ENCODE measurements around the gene NAIF1. TPM values are rescaled to one million over a fixed set of nuclear protein-coding genes. Genes with fewer than 3 reads are reported as not detected.

NAIF1 gene
- polyA plus RNA-seq, 2 donors: 6.1 to 6.9 TPM

GRCh38 chr9:128096616-128097536 lies 29.8 kb upstream of the NAIF1 start:
- WGBS, 2 donors: 81 to 85% methylated on average over 19 of the region's 19 CpGs
- no peaks in the 10 kb centered on the region for H3K9me3 ChIP-seq (ENCODE audit: control insufficient read depth in 2 of 2, insufficient read depth in 1 of 2, low read depth in 1 of 2, low read length in 1 of 2)
- H3K4me3 ChIP-seq (ENCODE audit: low read depth in 1 of 2, low read length in 2 of 2): no peak overlapping the region
- no peaks in the 10 kb centered on the region for H3K27me3 ChIP-seq (ENCODE audit: control insufficient read depth in 1 of 2, insufficient read depth in 2 of 2, low read length in 2 of 2)
- H3K4me1 ChIP-seq (ENCODE audit: control insufficient read depth in 2 of 2, insufficient read depth in 2 of 2, low read length in 1 of 2): peaks cover 15 to 33% of the 10 kb centered on the region in 2 donors
- H3K27ac ChIP-seq (ENCODE audit: low read depth in 2 of 2, low read length in 1 of 2): peak overlapping the region; percentile 89 to 99
- H3K36me3 ChIP-seq (ENCODE audit: control insufficient read depth in 2 of 2, insufficient read depth in 2 of 2, low read length in 1 of 2): peaks cover 4 to 13% of the 10 kb centered on the region in 2 donors

DNA sequence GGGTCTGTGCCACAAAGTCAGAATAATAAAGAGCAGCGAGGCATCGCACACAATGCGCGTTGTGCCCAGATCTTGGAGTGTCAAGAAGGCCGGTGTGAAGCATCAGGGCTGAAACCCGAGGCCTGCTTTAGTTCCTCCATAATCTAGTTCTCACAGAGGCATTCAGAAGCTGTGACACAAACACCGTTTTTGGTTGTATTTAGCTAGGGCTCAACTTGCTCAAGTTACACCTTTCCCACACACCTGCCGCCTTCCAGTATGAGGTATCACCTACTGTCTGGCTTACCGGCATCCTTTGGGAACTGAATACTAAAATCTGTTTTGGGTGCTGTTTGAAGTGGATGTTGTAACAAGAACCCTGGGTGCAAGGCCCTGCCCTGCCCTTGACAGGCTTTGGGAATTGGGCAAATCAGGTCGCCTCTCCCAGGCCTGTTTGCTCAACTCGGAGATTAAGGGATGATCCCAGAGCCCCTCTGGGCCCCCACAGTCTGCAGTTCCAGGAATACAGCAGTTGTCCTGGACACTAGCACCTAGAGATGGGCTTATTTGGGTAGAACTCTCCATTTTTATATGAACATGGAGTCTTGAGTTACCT lies 27.9 kb upstream of the NAIF1 start:
- Histone ChIP-seq H3K4me3 (ENCODE audit: low read depth in 1 of 2, low read length in 2 of 2) (no peak overlapping the region), H3K4me1 (ENCODE audit: control insufficient read depth in 2 of 2, insufficient read depth in 2 of 2, low read length in 1 of 2) (peaks cover 12 to 27% of the 10 kb centered on the region in 2 donors), H3K9me3 (ENCODE audit: control insufficient read depth in 2 of 2, insufficient read depth in 1 of 2, low read depth in 1 of 2, low read length in 1 of 2) (no peaks in the 10 kb centered on the region), H3K36me3 (ENCODE audit: control insufficient read depth in 2 of 2, insufficient read depth in 2 of 2, low read length in 1 of 2) (no peaks in the 10 kb centered on the region), H3K27me3 (ENCODE audit: control insufficient read depth in 1 of 2, insufficient read depth in 2 of 2, low read length in 2 of 2) (no peaks in the 10 kb centered on the region), H3K27ac (ENCODE audit: low read depth in 2 of 2, low read length in 1 of 2) (peak overlapping the region; percentile 95 to 97)
- 53 to 69% methylated on average over 11 of the region's 11 CpGs for whole genome bisulfite sequencing, 2 donors

GRCh38 chr9:128094166-128094949 lies 27.2 kb upstream of the NAIF1 start:
- Histone ChIP-seq H3K4me3 (ENCODE audit: low read depth in 1 of 2, low read length in 2 of 2) (peak overlapping the region in 1 of 2 donors; percentile 21), H3K4me1 (ENCODE audit: control insufficient read depth in 2 of 2, insufficient read depth in 2 of 2, low read length in 1 of 2) (peaks cover 12 to 21% of the 10 kb centered on the region in 2 donors), H3K27ac (ENCODE audit: low read depth in 2 of 2, low read length in 1 of 2) (peak overlapping the region; percentile 95 to 97), H3K27me3 (ENCODE audit: control insufficient read depth in 1 of 2, insufficient read depth in 2 of 2, low read length in 2 of 2) (no peaks in the 10 kb centered on the region), H3K9me3 (ENCODE audit: control insufficient read depth in 2 of 2, insufficient read depth in 1 of 2, low read depth in 1 of 2, low read length in 1 of 2) (no peaks in the 10 kb centered on the region), H3K36me3 (ENCODE audit: control insufficient read depth in 2 of 2, insufficient read depth in 2 of 2, low read length in 1 of 2) (no peaks in the 10 kb centered on the region)
- WGBS, 2 donors: 9 to 20% methylated on average over 8 of the region's 8 CpGs

- Histone ChIP-seq H3K36me3 (ENCODE audit: control insufficient read depth in 2 of 2, insufficient read depth in 2 of 2, low read length in 1 of 2) (no peaks in the 10 kb centered on the region), H3K4me1 (ENCODE audit: control insufficient read depth in 2 of 2, insufficient read depth in 2 of 2, low read length in 1 of 2) (peaks cover 12 to 18% of the 10 kb centered on the region in 2 donors), H3K27me3 (ENCODE audit: control insufficient read depth in 1 of 2, insufficient read depth in 2 of 2, low read length in 2 of 2) (no peaks in the 10 kb centered on the region), H3K9me3 (ENCODE audit: control insufficient read depth in 2 of 2, insufficient read depth in 1 of 2, low read depth in 1 of 2, low read length in 1 of 2) (no peaks in the 10 kb centered on the region), H3K27ac (ENCODE audit: low read depth in 2 of 2, low read length in 1 of 2) (peak overlapping the region; percentile 95 to 97), H3K4me3 (ENCODE audit: low read depth in 1 of 2, low read length in 2 of 2) (no peak overlapping the region)
- 46 to 58% methylated on average over 4 of the region's 4 CpGs for WGBS, 2 donors
These were observed 25.9 kb upstream of the NAIF1 start for GRCh38 chr9:128093011-128093410.

- Histone ChIP-seq H3K36me3 (ENCODE audit: control insufficient read depth in 2 of 2, insufficient read depth in 2 of 2, low read length in 1 of 2) (no peaks in the 10 kb centered on the region), H3K9me3 (ENCODE audit: control insufficient read depth in 2 of 2, insufficient read depth in 1 of 2, low read depth in 1 of 2, low read length in 1 of 2) (no peaks in the 10 kb centered on the region), H3K4me3 (ENCODE audit: low read depth in 1 of 2, low read length in 2 of 2) (no peak overlapping the region), H3K4me1 (ENCODE audit: control insufficient read depth in 2 of 2, insufficient read depth in 2 of 2, low read length in 1 of 2) (peaks cover 8 to 14% of the 10 kb centered on the region in 2 donors), H3K27me3 (ENCODE audit: control insufficient read depth in 1 of 2, insufficient read depth in 2 of 2, low read length in 2 of 2) (no peaks in the 10 kb centered on the region), H3K27ac (ENCODE audit: low read depth in 2 of 2, low read length in 1 of 2) (peak overlapping the region in 1 of 2 donors; percentile 14)
- WGBS, 2 donors: 82 to 83% methylated on average over 16 of the region's 16 CpGs
These were observed 25.3 kb upstream of the NAIF1 start for GRCh38 chr9:128092199-128092977.

GRCh38 chr9:128091571-128091970 lies 24.5 kb upstream of the NAIF1 start:
- Histone ChIP-seq H3K27me3 (ENCODE audit: control insufficient read depth in 1 of 2, insufficient read depth in 2 of 2, low read length in 2 of 2) (no peaks in the 10 kb centered on the region), H3K36me3 (ENCODE audit: control insufficient read depth in 2 of 2, insufficient read depth in 2 of 2, low read length in 1 of 2) (no peaks in the 10 kb centered on the region), H3K4me3 (ENCODE audit: low read depth in 1 of 2, low read length in 2 of 2) (no peak overlapping the region), H3K4me1 (ENCODE audit: control insufficient read depth in 2 of 2, insufficient read depth in 2 of 2, low read length in 1 of 2) (peaks cover 8 to 14% of the 10 kb centered on the region in 2 donors), H3K27ac (ENCODE audit: low read depth in 2 of 2, low read length in 1 of 2) (peak overlapping the region in 1 of 2 donors; percentile 70), H3K9me3 (ENCODE audit: control insufficient read depth in 2 of 2, insufficient read depth in 1 of 2, low read depth in 1 of 2, low read length in 1 of 2) (no peaks in the 10 kb centered on the region)
- WGBS, 2 donors: 33 to 45% methylated on average over 13 of the region's 13 CpGs

GRCh38 chr9:128091144-128091543 lies 24.0 kb upstream of the NAIF1 start:
- H3K4me1 ChIP-seq (ENCODE audit: control insufficient read depth in 2 of 2, insufficient read depth in 2 of 2, low read length in 1 of 2): peaks cover 8 to 14% of the 10 kb centered on the region in 2 donors
- no peaks in the 10 kb centered on the region for H3K27me3 ChIP-seq (ENCODE audit: control insufficient read depth in 1 of 2, insufficient read depth in 2 of 2, low read length in 2 of 2)
- peak overlapping the region in 1 of 2 donors; percentile 44 for H3K27ac ChIP-seq (ENCODE audit: low read depth in 2 of 2, low read length in 1 of 2)
- WGBS, 2 donors: 28 to 50% methylated on average over 13 of the region's 13 CpGs
- no peak overlapping the region for H3K4me3 ChIP-seq (ENCODE audit: low read depth in 1 of 2, low read length in 2 of 2)
- no peaks in the 10 kb centered on the region for H3K36me3 ChIP-seq (ENCODE audit: control insufficient read depth in 2 of 2, insufficient read depth in 2 of 2, low read length in 1 of 2)
- H3K9me3 ChIP-seq (ENCODE audit: control insufficient read depth in 2 of 2, insufficient read depth in 1 of 2, low read depth in 1 of 2, low read length in 1 of 2): no peaks in the 10 kb centered on the region

DNA sequence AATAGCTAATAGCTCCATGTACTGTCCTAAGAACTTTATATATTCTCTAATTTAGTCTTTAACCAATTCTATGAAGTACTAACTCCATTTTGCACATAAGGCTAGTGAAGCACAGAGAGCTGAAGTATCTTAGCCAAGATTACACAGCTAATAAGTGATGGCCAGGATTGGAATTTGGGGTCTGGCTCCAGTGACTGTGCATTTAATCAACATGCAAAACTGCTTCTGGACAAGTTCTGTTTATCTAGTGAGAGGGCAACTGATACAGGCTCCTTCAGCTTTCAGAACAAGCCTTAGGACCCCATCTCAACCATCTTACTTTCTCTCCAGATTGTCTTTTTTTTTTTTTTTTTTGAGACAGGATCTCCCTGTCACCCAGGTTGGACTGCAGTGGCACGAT lies 22.2 kb upstream of the NAIF1 start:
- Histone ChIP-seq H3K4me1 (ENCODE audit: control insufficient read depth in 2 of 2, insufficient read depth in 2 of 2, low read length in 1 of 2) (peaks cover 4 to 7% of the 10 kb centered on the region in 2 donors), H3K9me3 (ENCODE audit: control insufficient read depth in 2 of 2, insufficient read depth in 1 of 2, low read depth in 1 of 2, low read length in 1 of 2) (no peaks in the 10 kb centered on the region), H3K4me3 (ENCODE audit: low read depth in 1 of 2, low read length in 2 of 2) (no peak overlapping the region), H3K27ac (ENCODE audit: low read depth in 2 of 2, low read length in 1 of 2) (no peak overlapping the region), H3K27me3 (ENCODE audit: control insufficient read depth in 1 of 2, insufficient read depth in 2 of 2, low read length in 2 of 2) (no peaks in the 10 kb centered on the region), H3K36me3 (ENCODE audit: control insufficient read depth in 2 of 2, insufficient read depth in 2 of 2, low read length in 1 of 2) (no peaks in the 10 kb centered on the region)
- 76 to 100% methylated on average over 1 of the region's 1 CpG for WGBS, 2 donors
